Testis (tissue), 3 donors: ENCODE data around the gene STK17A. TPM values are rescaled to one million over a fixed set of nuclear protein-coding genes. Genes with fewer than 3 reads are reported as not detected.

Experiments used
- DNase-seq: peaks from one replicate; pipeline ENCODE4 v3.0.0-alpha.2; 2019
- H3K27ac ChIP-seq, 2 donors: fragments of 200-600 bp; sonication (generic); one replicate each; pipeline ENCODE4 v1.5.1; 2019
- H3K27me3 ChIP-seq: fragments of 200-600 bp; sonication (generic); one replicate; pipeline ENCODE4 v1.5.1; 2019
- H3K36me3 ChIP-seq: fragments of 200-600 bp; sonication (generic); one replicate; pipeline ENCODE4 v1.5.1; 2017; ENCODE audit warnings: low read depth; ENCODE audit errors: missing control alignments
- H3K4me1 ChIP-seq: fragments of 200-600 bp; sonication (generic); one replicate; pipeline ENCODE4 v1.5.1; 2019
- H3K4me3 ChIP-seq, 2 donors: fragments of 200-600 bp; sonication (generic); one replicate each; pipeline ENCODE4 v1.5.1; 2017 to 2019
- H3K9me3 ChIP-seq: fragments of 200-600 bp; sonication (generic); one replicate; pipeline ENCODE4 v1.5.1; 2017
- POLR2A ChIP-seq: fragments of 450-650 bp; IDR thresholded peaks from one replicate; pipeline ENCODE4 v1.6.1; 2017; ENCODE audit warnings: antibody characterized with exemption, mild to moderate bottlenecking, moderate library complexity
- WGBS, 2 donors: methylation state at CpG; one replicate each; pipeline ENCODE4 v1.1.5; 2018; 5-methylcytosine and 5-hydroxymethylcytosine counted together
- intact Hi-C: fragments of 100-400 bp; cut with DNase I; formaldehyde crosslinking; loops from one replicate; pipeline ENCODE4 v1.15.1; 2023; ENCODE audit warnings: low total_unique reads
- polyA plus RNA-seq: library from polyadenylated mRNA; stranded (reverse); fragments of 350-450 nt; fragmentation: Illumina TruSeq; extraction: RNeasy Lipid Tissue Mini Kit (QIAGEN cat#74804); gene quantifications from one replicate; pipeline ENCODE4 v1.2.3, GENCODE V29; 2014; ENCODE audit warnings: low read depth, low replicate concordance; ENCODE audit not compliant: insufficient read depth
- total RNA-seq, 2 donors: library from RNA; depleted of rRNA; stranded (reverse); fragments of >200 nt; gene quantifications; one replicate each; pipeline ENCODE4 v1.2.3, GENCODE V29; 2016
- TF ChIP-seq, protein P1 (sequence below), 3 experiments: fragments of 450-650 bp in 2 of 3; fragments of 200-600 bp in 1 of 3; sonication (generic) in 1 of 3; IDR thresholded peaks; one replicate each; pipeline ENCODE4 v1.5.1; 2016 to 2019; ENCODE audit warnings: antibody characterized with exemption in 3 of 3, mild to moderate bottlenecking in 2 of 3, moderate library complexity in 1 of 3

STK17A gene
- total and polyA plus RNA-seq, 3 donors from 2014 or later, result 14.8 to 43.2 (median 18.8) TPM

DNA sequence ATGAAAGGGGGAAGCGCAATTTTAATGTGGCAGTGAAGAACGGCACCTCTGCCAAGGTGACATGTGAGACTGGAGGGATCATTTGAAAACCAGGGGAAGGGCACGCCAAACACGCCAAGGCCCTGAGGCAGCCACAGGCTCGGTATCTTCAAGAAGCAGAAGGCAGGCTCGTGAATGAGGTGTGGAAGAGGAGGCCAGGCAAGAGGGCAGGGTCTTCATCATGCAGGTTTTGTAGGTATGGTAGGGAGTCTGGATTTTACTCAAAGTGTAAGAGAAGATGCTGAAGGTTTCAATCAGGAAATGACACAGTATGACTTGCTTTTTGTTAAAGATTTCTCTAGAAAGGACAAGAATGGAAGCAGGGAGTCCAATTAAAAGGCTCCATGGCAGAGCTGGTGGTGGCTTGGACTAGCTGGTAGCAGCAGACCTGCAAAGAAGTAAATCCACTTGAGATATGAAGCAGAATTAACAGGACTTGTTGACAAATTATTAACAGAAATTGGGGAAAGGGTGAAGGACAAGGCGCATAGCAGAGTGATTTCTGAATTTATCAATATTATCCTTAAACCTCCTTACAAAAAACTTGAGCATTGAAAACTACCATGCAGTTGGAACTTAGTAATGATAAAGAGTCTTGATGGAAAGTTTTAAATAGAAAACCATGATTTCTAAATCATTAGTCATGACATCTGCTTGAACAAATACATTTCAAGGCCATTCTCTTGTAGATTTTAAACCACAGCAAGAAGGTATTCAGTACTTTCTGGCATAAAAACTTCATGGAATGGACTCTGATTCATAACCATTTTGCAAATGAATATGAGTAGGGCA lies 76.0 kb downstream of the STK17A start:
- TF ChIP-seq, protein P1, sequence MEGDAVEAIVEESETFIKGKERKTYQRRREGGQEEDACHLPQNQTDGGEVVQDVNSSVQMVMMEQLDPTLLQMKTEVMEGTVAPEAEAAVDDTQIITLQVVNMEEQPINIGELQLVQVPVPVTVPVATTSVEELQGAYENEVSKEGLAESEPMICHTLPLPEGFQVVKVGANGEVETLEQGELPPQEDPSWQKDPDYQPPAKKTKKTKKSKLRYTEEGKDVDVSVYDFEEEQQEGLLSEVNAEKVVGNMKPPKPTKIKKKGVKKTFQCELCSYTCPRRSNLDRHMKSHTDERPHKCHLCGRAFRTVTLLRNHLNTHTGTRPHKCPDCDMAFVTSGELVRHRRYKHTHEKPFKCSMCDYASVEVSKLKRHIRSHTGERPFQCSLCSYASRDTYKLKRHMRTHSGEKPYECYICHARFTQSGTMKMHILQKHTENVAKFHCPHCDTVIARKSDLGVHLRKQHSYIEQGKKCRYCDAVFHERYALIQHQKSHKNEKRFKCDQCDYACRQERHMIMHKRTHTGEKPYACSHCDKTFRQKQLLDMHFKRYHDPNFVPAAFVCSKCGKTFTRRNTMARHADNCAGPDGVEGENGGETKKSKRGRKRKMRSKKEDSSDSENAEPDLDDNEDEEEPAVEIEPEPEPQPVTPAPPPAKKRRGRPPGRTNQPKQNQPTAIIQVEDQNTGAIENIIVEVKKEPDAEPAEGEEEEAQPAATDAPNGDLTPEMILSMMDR (IDR thresholded peaks at IDR 0.05), result no peak
- no peaks in the 10 kb centered on the region for H3K36me3 ChIP-seq
- WGBS, 2 donors, result 75 to 79% methylated on average over 7 of the region's 7 CpGs
- H3K4me1 ChIP-seq, result peaks cover 13% of the 10 kb centered on the region
- no peak overlapping the region for H3K4me3 ChIP-seq
- no peaks in the 10 kb centered on the region for H3K27me3 ChIP-seq
- H3K27ac ChIP-seq, result no peak overlapping the region
- intact Hi-C loops, result no loop called here
- no peak for DNase-seq
- no peaks in the 10 kb centered on the region for H3K9me3 ChIP-seq

DNA sequence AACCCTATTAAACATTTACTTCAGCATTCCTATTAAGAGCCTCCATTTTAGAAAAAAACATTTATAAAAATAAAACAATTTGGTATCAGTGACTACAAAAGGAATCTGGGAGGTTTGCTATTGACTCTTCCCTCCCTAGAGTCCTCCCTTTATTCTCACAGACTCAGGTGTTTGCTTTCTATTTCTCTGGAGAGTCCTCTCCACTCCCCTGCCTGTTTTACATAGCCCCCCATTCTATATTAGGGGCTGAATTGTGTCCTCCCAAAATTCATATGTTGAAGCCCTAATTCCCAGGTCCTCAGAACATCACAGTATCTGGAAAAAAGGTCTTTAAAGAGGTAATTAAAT lies 76.6 kb downstream of the STK17A start:
- H3K27me3 ChIP-seq, result no peaks in the 10 kb centered on the region
- intact Hi-C loops, result no loop called here
- TF ChIP-seq, protein P1 (IDR thresholded peaks at IDR 0.05), result no peak
- no peak for TF ChIP-seq POLR2A
- H3K4me3 ChIP-seq, result no peak overlapping the region
- H3K27ac ChIP-seq, result no peak overlapping the region
- H3K4me1 ChIP-seq, result peaks cover 13% of the 10 kb centered on the region
- H3K9me3 ChIP-seq, result no peaks in the 10 kb centered on the region
- H3K36me3 ChIP-seq, result no peaks in the 10 kb centered on the region
- DNase-seq, result no peak

DNA sequence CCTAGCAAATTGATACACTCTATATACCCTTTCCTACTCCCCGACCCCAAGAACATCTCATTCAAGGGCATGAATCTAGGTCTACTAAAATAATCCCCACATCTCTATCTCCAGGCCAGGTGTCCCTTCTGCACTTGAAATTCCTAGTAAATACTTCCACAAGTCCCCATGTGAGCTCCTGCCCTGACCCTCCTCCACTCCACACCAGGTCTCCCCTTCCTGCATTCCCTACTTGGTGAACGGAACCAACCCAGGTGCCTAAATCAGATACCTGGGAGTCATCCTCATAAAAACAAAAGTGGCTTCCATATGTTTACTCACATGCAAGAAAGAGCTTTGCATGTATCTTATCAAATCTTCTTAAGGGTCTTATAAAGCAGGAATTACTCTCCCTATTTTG lies 77.2 kb downstream of the STK17A start:
- WGBS, 2 donors, result 62 to 78% methylated on average over 2 of the region's 2 CpGs
- Histone ChIP-seq H3K9me3 (no peaks in the 10 kb centered on the region), H3K27me3 (no peaks in the 10 kb centered on the region), H3K4me3 (no peak overlapping the region), H3K27ac (no peak overlapping the region), H3K4me1 (peaks cover 13% of the 10 kb centered on the region), H3K36me3 (no peaks in the 10 kb centered on the region)
- intact Hi-C loops, result no loop called here
- no peak for TF ChIP-seq POLR2A
- TF ChIP-seq, protein P1 (IDR thresholded peaks at IDR 0.05), result no peak
- no peak for DNase-seq

DNA sequence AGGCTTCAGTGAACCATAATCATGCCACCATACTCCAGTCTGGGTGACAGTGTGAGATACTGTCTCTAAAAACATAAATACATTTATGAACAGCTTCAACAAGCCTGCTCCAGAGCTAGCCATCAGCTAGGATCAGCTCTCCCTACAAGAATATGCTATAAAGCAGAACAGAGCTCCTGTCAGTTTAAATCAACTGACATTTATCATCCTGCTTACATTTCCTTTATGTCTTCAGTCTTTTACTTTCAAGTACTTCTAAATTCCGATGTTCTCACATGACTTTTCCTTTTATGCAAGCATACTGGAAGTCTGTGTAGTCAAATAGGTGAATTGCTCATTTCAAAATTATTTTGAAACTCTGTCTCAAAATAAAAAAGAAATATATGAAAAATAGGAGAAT lies 81.8 kb downstream of the STK17A start:
- no peak for DNase-seq
- Histone ChIP-seq H3K9me3 (no peaks in the 10 kb centered on the region), H3K4me3 (no peak overlapping the region), H3K36me3 (no peaks in the 10 kb centered on the region), H3K27ac (no peak overlapping the region), H3K27me3 (no peaks in the 10 kb centered on the region), H3K4me1 (peaks cover under 1% of the 10 kb centered on the region)
- WGBS, 2 donors, result 0 to 53% methylated on average over 1 of the region's 1 CpG
- intact Hi-C loops, result no loop called here
- TF ChIP-seq, protein P1 (IDR thresholded peaks at IDR 0.05), result no peak
- TF ChIP-seq POLR2A, result no peak

DNA sequence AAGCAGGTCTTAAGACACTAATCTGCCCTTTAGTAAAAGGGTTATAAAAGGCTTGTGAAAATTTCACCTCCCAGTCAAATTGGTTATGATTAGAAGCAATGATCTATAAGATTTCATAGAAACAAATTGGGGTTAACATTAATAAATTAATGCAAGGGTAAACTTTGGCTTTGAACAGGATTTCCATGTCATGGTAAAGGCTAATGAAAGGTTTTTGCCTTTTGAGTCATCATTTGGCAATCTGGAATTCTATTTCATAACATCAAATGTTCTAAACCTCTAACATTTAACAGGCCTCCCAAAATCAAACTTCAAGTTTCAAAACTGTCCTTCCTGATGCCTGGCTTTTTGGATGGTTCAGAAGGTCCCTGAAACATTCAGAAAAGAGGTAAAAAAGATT lies 84.0 kb downstream of the STK17A start:
- no peaks in the 10 kb centered on the region for H3K27me3 ChIP-seq
- H3K9me3 ChIP-seq, result no peaks in the 10 kb centered on the region
- H3K4me3 ChIP-seq, result no peak overlapping the region
- DNase-seq, result no peak
- H3K27ac ChIP-seq, result no peak overlapping the region
- H3K4me1 ChIP-seq, result no peaks in the 10 kb centered on the region
- intact Hi-C loops, result no loop called here
- no peak for TF ChIP-seq POLR2A
- TF ChIP-seq, protein P1 (IDR thresholded peaks at IDR 0.05), result no peak
- H3K36me3 ChIP-seq, result no peaks in the 10 kb centered on the region
